K562 (cell line): ENCODE data around the gene ZNF429. TPM values are rescaled to one million over a fixed set of nuclear protein-coding genes. Genes with fewer than 3 reads are reported as not detected.

Source experiments
- CCNT2 ChIP-seq: IDR thresholded peaks from 2 replicates; pipeline ENCODE4 v1.6.1; 2011; ENCODE audit warnings: borderline replicate concordance, low read depth, mild to moderate bottlenecking, moderate library complexity, mixed read lengths, low read length; ENCODE audit not compliant: insufficient read length; ENCODE audit errors: extremely low read depth
- DDX20 ChIP-seq: fragments of 450-650 bp; IDR thresholded peaks from 2 replicates; pipeline ENCODE4 v1.6.1; 2016; ENCODE audit warnings: missing genetic modification characterization, low read depth, mild to moderate bottlenecking, missing compliant biosample characterization, moderate library complexity
- ESRRA ChIP-seq: fragments of 450-650 bp; IDR thresholded peaks from 2 replicates; pipeline ENCODE4 v1.6.1; 2014; ENCODE audit warnings: low read depth, mild to moderate bottlenecking, moderate library complexity, borderline replicate concordance
- HLTF ChIP-seq: fragments of 450-650 bp; IDR thresholded peaks from 2 replicates; pipeline ENCODE4 v1.6.1; 2016
- KDM4B ChIP-seq, 2 experiments: fragments of 450-650 bp in 1 of 2; sonication (generic) in 1 of 2; IDR thresholded peaks; 2 replicates each; pipeline ENCODE4 v1.6.1; 2016 to 2017; ENCODE audit warnings: borderline replicate concordance in 2 of 2, antibody characterized with exemption in 1 of 2, low read depth in 1 of 2, mild to moderate bottlenecking in 1 of 2
- KDM5B ChIP-seq: fragments of 200-600 bp; sonication (generic); IDR thresholded peaks from 2 replicates; pipeline ENCODE4 v1.6.1; 2012; ENCODE audit warnings: low read depth, mild to moderate bottlenecking, moderate library complexity, low read length, control low read depth, inconsistent platforms; ENCODE audit not compliant: insufficient replicate concordance
- MAFG ChIP-seq: fragments of 450-650 bp; conservative IDR thresholded peaks from 2 replicates; pipeline ENCODE4 v1.6.1; 2016; ENCODE audit warnings: missing genetic modification characterization, missing compliant biosample characterization
- MCM7 ChIP-seq, 2 experiments: fragments of 450-650 bp; IDR thresholded peaks; 2 replicates each; pipeline ENCODE4 v1.6.1; 2016 to 2018
- NCOA1 ChIP-seq: fragments of 450-650 bp; IDR thresholded peaks from 2 replicates; pipeline ENCODE4 v1.6.1; 2016; ENCODE audit warnings: low read depth
- POLR2AphosphoS5 ChIP-seq: IDR thresholded peaks from 2 replicates; pipeline ENCODE4 v1.6.1; 2011; ENCODE audit warnings: mild to moderate bottlenecking, low read depth, low read length, moderate library complexity; ENCODE audit not compliant: control insufficient read depth, insufficient read depth
- PYGO2 ChIP-seq: fragments of 450-650 bp; IDR thresholded peaks from 2 replicates; pipeline ENCODE4 v1.6.1; 2016; ENCODE audit warnings: mild to moderate bottlenecking, missing genetic modification characterization, moderate library complexity, missing compliant biosample characterization
- RNF2 ChIP-seq: sonication (generic); IDR thresholded peaks from 2 replicates; pipeline ENCODE4 v1.6.1; 2016
- TAF9B ChIP-seq: fragments of 450-650 bp; IDR thresholded peaks from 2 replicates; pipeline ENCODE4 v1.6.1; 2018; ENCODE audit warnings: mild to moderate bottlenecking; ENCODE audit not compliant: partially characterized antibody
- ZBTB34 ChIP-seq: fragments of 250-450 bp; sonication (Bioruptor Pico); IDR thresholded peaks from 2 replicates; pipeline ENCODE4 v1.8.0; 2021; ENCODE audit warnings: mild to moderate bottlenecking, moderate library complexity
- ZC3H4 ChIP-seq: sonication (generic); formaldehyde crosslinking; IDR thresholded peaks from 2 replicates; pipeline ENCODE4 v1.9.0; 2021; ENCODE audit warnings: missing genetic modification reagents, borderline replicate concordance
- ZNF174 ChIP-seq: fragments of 250-450 bp; sonication (Bioruptor Pico); IDR thresholded peaks from 2 replicates; pipeline ENCODE4 v1.4.0; 2020; ENCODE audit warnings: mild to moderate bottlenecking
- ZNF696 ChIP-seq: fragments of 250-450 bp; sonication (Bioruptor Pico); conservative IDR thresholded peaks from 2 replicates; pipeline ENCODE4 v1.4.0; 2020; ENCODE audit warnings: mild to moderate bottlenecking, moderate library complexity
- polyA plus RNA-seq, 8 experiments: library from polyadenylated mRNA; depleted of rRNA in 4 of 8; stranded (reverse) in 5 of 8; unstranded in 3 of 8; fragments of >200 nt; fragmentation: Nextera tagmentation in 2 of 8; fragmentation: Illumina TruSeq in 1 of 8; extraction: Ambion mirVana in 2 of 8; extraction: Trizol in 1 of 8; gene quantifications; 2 replicates each; pipeline versions ENCODE4 v1.2.1 to v1.2.3, GENCODE V29; 2011 to 2014; ENCODE audit warnings: inconsistent platforms in 1 of 8, missing spikeins in 1 of 8
- total RNA-seq, 7 experiments: library from RNA; depleted of rRNA in 6 of 7; stranded (reverse); fragments of >200 nt in 6 of 7; fragmentation: Illumina TruSeq in 2 of 7; extraction: Trizol in 2 of 7; gene quantifications; 2 replicates each; pipeline versions ENCODE4 v1.2.1 to v1.2.3, GENCODE V29; 2011 to 2021; ENCODE audit warnings: low replicate concordance in 1 of 7
- TF ChIP-seq, protein P1 (sequence below): fragments of 450-650 bp; formaldehyde crosslinking; IDR thresholded peaks from 2 replicates; pipeline ENCODE4 v1.4.0; 2020; ENCODE audit warnings: mild to moderate bottlenecking
- TF ChIP-seq, protein P2 (sequence below): fragments of 450-650 bp; IDR thresholded peaks from 2 replicates; pipeline ENCODE4 v1.6.1; 2016; ENCODE audit warnings: missing biosample characterization, missing genetic modification characterization
- TF ChIP-seq, protein P3 (sequence below): fragments of 450-650 bp; IDR thresholded peaks from 2 replicates; pipeline ENCODE4 v1.6.1; 2017; ENCODE audit warnings: antibody characterized with exemption, mild to moderate bottlenecking

Gene ZNF429
- total and polyA plus RNA-seq, 9 of the 15 experiments (the other 6 are each of a cell fraction or from before 2014, with no cell fraction given), result 11.4 to 24.5 (median 16.3) TPM

DNA sequence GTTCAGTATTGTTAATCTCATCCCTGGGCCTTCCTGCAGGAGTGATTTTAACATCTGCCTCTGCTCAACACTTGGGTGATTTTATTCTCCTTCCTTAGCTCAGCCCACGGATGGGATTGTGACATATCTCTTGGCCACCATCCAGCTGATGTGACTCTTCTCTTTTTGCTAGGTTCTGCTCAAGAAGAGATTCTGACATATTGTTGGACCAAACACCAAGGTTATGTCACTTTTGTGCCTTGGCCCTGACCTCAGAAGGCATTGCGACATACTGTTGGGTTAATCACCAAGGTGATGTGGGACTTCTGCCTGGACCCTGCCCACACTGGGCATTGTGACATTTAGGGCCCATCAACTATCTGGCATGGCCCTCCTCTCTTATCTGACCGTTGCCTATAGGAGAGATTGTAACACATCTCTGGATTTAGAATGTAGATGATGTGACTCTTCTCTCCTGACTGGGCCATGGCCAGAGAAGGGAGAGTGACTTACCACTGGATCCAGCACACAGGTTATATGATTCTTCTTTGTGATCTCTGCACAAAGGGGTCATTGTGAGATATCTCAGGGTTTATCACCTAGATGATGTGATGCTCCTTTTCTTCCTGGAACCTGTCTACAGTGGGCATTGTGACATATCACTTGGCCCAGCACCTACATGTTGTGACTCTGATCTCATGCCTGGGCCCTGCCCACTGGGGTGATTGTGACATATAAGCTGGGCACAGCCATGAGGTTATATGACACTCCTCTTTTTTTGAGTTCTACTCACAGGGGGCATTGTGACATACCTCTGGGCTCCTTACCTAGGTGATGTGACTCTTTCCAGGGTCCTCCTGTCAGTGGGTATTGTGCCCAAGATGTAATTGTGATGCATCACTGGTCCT lies 88.8 kb downstream of the ZNF429 start (continued):
- TF ChIP-seq KDM4B (IDR thresholded peaks at IDR 0.05; ENCODE audit: borderline replicate concordance in 2 of 2, low read depth in 1 of 2) (no peak), MAFG (peak; percentile 82), NCOA1 (peak; percentile 72; the same call in 1 of the 2 replicates), ZNF696 (CRISPR knock-in tag) (no peak), POLR2AphosphoS5 (peak; percentile 24; the same call in 1 of the 2 replicates), ZC3H4 (no peak), DDX20 (tag) (no peak), MCM7 (IDR thresholded peaks at IDR 0.05) (no peak), HLTF (no peak), ZNF174 (CRISPR knock-in tag) (no peak), ZBTB34 (no peak), RNF2 (peak; percentile 79), KDM5B (no peak), CCNT2 (no peak), PYGO2 (tag) (no peak), TAF9B (peak; percentile 55), ESRRA (peak; percentile 85)
- TF ChIP-seq, protein P1, sequence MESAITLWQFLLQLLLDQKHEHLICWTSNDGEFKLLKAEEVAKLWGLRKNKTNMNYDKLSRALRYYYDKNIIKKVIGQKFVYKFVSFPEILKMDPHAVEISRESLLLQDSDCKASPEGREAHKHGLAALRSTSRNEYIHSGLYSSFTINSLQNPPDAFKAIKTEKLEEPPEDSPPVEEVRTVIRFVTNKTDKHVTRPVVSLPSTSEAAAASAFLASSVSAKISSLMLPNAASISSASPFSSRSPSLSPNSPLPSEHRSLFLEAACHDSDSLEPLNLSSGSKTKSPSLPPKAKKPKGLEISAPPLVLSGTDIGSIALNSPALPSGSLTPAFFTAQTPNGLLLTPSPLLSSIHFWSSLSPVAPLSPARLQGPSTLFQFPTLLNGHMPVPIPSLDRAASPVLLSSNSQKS, result no peak
- TF ChIP-seq, protein P2, sequence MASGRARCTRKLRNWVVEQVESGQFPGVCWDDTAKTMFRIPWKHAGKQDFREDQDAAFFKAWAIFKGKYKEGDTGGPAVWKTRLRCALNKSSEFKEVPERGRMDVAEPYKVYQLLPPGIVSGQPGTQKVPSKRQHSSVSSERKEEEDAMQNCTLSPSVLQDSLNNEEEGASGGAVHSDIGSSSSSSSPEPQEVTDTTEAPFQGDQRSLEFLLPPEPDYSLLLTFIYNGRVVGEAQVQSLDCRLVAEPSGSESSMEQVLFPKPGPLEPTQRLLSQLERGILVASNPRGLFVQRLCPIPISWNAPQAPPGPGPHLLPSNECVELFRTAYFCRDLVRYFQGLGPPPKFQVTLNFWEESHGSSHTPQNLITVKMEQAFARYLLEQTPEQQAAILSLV (tag), result peak; percentile 90
- TF ChIP-seq, protein P3, sequence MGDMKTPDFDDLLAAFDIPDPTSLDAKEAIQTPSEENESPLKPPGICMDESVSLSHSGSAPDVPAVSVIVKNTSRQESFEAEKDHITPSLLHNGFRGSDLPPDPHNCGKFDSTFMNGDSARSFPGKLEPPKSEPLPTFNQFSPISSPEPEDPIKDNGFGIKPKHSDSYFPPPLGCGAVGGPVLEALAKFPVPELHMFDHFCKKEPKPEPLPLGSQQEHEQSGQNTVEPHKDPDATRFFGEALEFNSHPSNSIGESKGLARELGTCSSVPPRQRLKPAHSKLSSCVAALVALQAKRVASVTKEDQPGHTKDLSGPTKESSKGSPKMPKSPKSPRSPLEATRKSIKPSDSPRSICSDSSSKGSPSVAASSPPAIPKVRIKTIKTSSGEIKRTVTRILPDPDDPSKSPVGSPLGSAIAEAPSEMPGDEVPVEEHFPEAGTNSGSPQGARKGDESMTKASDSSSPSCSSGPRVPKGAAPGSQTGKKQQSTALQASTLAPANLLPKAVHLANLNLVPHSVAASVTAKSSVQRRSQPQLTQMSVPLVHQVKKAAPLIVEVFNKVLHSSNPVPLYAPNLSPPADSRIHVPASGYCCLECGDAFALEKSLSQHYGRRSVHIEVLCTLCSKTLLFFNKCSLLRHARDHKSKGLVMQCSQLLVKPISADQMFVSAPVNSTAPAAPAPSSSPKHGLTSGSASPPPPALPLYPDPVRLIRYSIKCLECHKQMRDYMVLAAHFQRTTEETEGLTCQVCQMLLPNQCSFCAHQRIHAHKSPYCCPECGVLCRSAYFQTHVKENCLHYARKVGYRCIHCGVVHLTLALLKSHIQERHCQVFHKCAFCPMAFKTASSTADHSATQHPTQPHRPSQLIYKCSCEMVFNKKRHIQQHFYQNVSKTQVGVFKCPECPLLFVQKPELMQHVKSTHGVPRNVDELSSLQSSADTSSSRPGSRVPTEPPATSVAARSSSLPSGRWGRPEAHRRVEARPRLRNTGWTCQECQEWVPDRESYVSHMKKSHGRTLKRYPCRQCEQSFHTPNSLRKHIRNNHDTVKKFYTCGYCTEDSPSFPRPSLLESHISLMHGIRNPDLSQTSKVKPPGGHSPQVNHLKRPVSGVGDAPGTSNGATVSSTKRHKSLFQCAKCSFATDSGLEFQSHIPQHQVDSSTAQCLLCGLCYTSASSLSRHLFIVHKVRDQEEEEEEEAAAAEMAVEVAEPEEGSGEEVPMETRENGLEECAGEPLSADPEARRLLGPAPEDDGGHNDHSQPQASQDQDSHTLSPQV, result peak; percentile 88
